Measurements from ENCODE around the gene PPP1R37. TPM values are rescaled to one million over a fixed set of nuclear protein-coding genes. Genes with fewer than 3 reads are reported as not detected.

Gene PPP1R37
- total and polyA plus RNA-seq, 2 donors (not counting 1 experiment from before 2014, with no cell fraction given), result 11.3 to 36.0 TPM

GRCh38 chr19:45119582-45119981 is 26.6 kb downstream of the PPP1R37 start:
- TF ChIP-seq EZH2 (IDR thresholded peaks at IDR 0.05; ENCODE audit: low read length, missing control alignments), result no peak
- no peak for TF ChIP-seq CTCF (conservative IDR thresholded peaks at IDR 0.05 in 1 of 2, IDR thresholded peaks at IDR 0.05 in 1 of 2; ENCODE audit: low read depth in 1 of 2, low read length in 2 of 2)
- Histone ChIP-seq H3K9me3 (ENCODE audit: control insufficient read depth, insufficient read depth, low read depth, low read length) (no peaks in the 10 kb centered on the region), H2AFZ (ENCODE audit: low read length) (no peak overlapping the region), H3K4me3 (replicated peaks in 1 of 4; ENCODE audit: control extremely low read depth in 1 of 4, insufficient read depth in 1 of 4, low read depth in 3 of 4, low read length in 4 of 4) (no peak overlapping the region), H3K79me2 (ENCODE audit: control insufficient read depth, insufficient read depth, low read length) (peaks cover 66% of the 10 kb centered on the region), H3K9ac (ENCODE audit: insufficient read depth, low read length) (no peak overlapping the region), H3K36me3 (ENCODE audit: control insufficient read depth, insufficient read depth, low read length) (peaks cover 1% of the 10 kb centered on the region), H3K4me2 (ENCODE audit: extremely low read depth, insufficient read depth, low read length) (no peak overlapping the region), H4K20me1 (ENCODE audit: control insufficient read depth, extremely low read depth, insufficient read depth, low read length) (peaks cover 2% of the 10 kb centered on the region), H3K4me1 (ENCODE audit: control insufficient read depth, extremely low read depth, insufficient read depth, low read length) (no peaks in the 10 kb centered on the region), H3K27ac (ENCODE audit: insufficient read depth, low read length) (no peak overlapping the region), H3K27me3 (ENCODE audit: control insufficient read depth, insufficient read depth, low read length) (no peaks in the 10 kb centered on the region)
- DNase-seq (ENCODE audit: low read depth in 2 of 2), result no peak

GRCh38 chr19:45121827-45122345 is 28.9 kb downstream of the PPP1R37 start:
- no peak overlapping the region for H3K4me3 ChIP-seq (replicated peaks in 1 of 4; ENCODE audit: control extremely low read depth in 1 of 4, insufficient read depth in 1 of 4, low read depth in 3 of 4, low read length in 4 of 4)
- no peak overlapping the region for H3K9ac ChIP-seq (ENCODE audit: insufficient read depth, low read length)
- DNase-seq (ENCODE audit: low read depth in 2 of 2), result no peak
- no peaks in the 10 kb centered on the region for H3K9me3 ChIP-seq (ENCODE audit: control insufficient read depth, insufficient read depth, low read depth, low read length)
- H3K27ac ChIP-seq (ENCODE audit: insufficient read depth, low read length), result no peak overlapping the region
- no peak overlapping the region for H2AFZ ChIP-seq (ENCODE audit: low read length)
- peaks cover 2% of the 10 kb centered on the region for H4K20me1 ChIP-seq (ENCODE audit: control insufficient read depth, extremely low read depth, insufficient read depth, low read length)
- H3K36me3 ChIP-seq (ENCODE audit: control insufficient read depth, insufficient read depth, low read length), result peaks cover 1% of the 10 kb centered on the region
- no peaks in the 10 kb centered on the region for H3K4me1 ChIP-seq (ENCODE audit: control insufficient read depth, extremely low read depth, insufficient read depth, low read length)
- no peaks in the 10 kb centered on the region for H3K27me3 ChIP-seq (ENCODE audit: control insufficient read depth, insufficient read depth, low read length)
- no peak overlapping the region for H3K4me2 ChIP-seq (ENCODE audit: extremely low read depth, insufficient read depth, low read length)
- no peak for TF ChIP-seq CTCF (conservative IDR thresholded peaks at IDR 0.05 in 1 of 2, IDR thresholded peaks at IDR 0.05 in 1 of 2; ENCODE audit: low read depth in 1 of 2, low read length in 2 of 2)
- no peak for TF ChIP-seq EZH2 (IDR thresholded peaks at IDR 0.05; ENCODE audit: low read length, missing control alignments)
- H3K79me2 ChIP-seq (ENCODE audit: control insufficient read depth, insufficient read depth, low read length), result peaks cover 62% of the 10 kb centered on the region

- H3K79me2 ChIP-seq (ENCODE audit: control insufficient read depth, insufficient read depth, low read length), result peaks cover 59% of the 10 kb centered on the region
These were observed 29.9 kb downstream of the PPP1R37 start for GRCh38 chr19:45122832-45123231.

More at GRCh38 chr19:45122832-45123231, 29.9 kb downstream of the PPP1R37 start:
- TF ChIP-seq CTCF (conservative IDR thresholded peaks at IDR 0.05 in 1 of 2, IDR thresholded peaks at IDR 0.05 in 1 of 2; ENCODE audit: low read depth in 1 of 2, low read length in 2 of 2), result no peak
- no peak for TF ChIP-seq EZH2 (IDR thresholded peaks at IDR 0.05; ENCODE audit: low read length, missing control alignments)
- Histone ChIP-seq H3K9me3 (ENCODE audit: control insufficient read depth, insufficient read depth, low read depth, low read length) (no peaks in the 10 kb centered on the region), H3K36me3 (ENCODE audit: control insufficient read depth, insufficient read depth, low read length) (peaks cover 1% of the 10 kb centered on the region), H3K4me2 (ENCODE audit: extremely low read depth, insufficient read depth, low read length) (no peak overlapping the region), H3K9ac (ENCODE audit: insufficient read depth, low read length) (no peak overlapping the region), H4K20me1 (ENCODE audit: control insufficient read depth, extremely low read depth, insufficient read depth, low read length) (peaks cover 2% of the 10 kb centered on the region), H3K27ac (ENCODE audit: insufficient read depth, low read length) (no peak overlapping the region), H3K4me3 (replicated peaks in 1 of 4; ENCODE audit: control extremely low read depth in 1 of 4, insufficient read depth in 1 of 4, low read depth in 3 of 4, low read length in 4 of 4) (no peak overlapping the region), H3K4me1 (ENCODE audit: control insufficient read depth, extremely low read depth, insufficient read depth, low read length) (no peaks in the 10 kb centered on the region), H2AFZ (ENCODE audit: low read length) (no peak overlapping the region), H3K27me3 (ENCODE audit: control insufficient read depth, insufficient read depth, low read length) (no peaks in the 10 kb centered on the region)
- DNase-seq (ENCODE audit: low read depth in 2 of 2), result no peak

Data from fibroblast of lung (primary cell).